Measurements from ENCODE around the gene MTHFR.

DNA sequence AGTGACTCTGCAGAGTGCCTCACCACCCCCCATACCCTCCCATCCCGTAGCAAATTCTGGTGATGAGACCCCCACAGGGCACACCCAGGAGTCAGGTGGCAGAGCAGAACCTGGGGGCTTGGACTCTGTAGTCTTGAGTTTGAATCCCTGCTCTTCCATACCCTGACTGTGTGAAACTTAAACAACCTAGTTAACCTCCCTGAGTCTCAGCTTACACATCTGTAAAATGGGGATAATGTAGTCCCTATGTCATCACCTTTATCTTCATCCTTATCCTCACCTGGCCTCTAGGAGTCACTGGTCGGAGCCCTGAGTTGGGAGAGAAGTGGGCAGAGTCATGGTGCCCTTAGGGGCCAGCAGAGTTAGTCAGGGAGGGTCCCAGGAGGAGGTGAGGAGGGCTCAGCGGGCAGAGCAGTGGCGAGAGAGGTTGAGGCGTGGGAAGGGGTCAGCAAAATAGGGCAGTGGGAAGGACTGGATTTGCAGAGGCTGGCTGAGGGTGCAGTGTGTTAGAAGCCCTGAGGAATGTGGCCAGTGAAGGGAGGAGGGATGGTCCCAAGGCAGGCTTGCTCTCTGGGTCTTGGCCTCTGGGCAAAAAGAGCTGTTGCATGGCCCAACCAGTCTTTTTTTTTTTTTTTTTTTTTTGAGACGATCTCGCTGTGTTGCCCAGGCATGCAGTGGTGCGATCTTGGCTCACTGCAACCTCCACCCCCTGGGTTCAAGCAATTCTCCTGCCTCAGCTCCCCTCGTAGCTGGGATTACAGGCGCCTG lies 25.2 kb downstream of the MTHFR start:
- no peak for TF ChIP-seq EZH2 (IDR thresholded peaks at IDR 0.05; ENCODE audit: borderline replicate concordance, low read length)
- TF ChIP-seq, protein P1, sequence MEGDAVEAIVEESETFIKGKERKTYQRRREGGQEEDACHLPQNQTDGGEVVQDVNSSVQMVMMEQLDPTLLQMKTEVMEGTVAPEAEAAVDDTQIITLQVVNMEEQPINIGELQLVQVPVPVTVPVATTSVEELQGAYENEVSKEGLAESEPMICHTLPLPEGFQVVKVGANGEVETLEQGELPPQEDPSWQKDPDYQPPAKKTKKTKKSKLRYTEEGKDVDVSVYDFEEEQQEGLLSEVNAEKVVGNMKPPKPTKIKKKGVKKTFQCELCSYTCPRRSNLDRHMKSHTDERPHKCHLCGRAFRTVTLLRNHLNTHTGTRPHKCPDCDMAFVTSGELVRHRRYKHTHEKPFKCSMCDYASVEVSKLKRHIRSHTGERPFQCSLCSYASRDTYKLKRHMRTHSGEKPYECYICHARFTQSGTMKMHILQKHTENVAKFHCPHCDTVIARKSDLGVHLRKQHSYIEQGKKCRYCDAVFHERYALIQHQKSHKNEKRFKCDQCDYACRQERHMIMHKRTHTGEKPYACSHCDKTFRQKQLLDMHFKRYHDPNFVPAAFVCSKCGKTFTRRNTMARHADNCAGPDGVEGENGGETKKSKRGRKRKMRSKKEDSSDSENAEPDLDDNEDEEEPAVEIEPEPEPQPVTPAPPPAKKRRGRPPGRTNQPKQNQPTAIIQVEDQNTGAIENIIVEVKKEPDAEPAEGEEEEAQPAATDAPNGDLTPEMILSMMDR (IDR thresholded peaks at IDR 0.05; ENCODE audit: low read length), result no peak
